H1 (cell line): ENCODE data around the gene RAB40C. TPM values are rescaled to one million over a fixed set of nuclear protein-coding genes. Genes with fewer than 3 reads are reported as not detected.

ENCODE experiments used
- ATF3 ChIP-seq: IDR thresholded peaks from 2 replicates; pipeline ENCODE4 v1.6.1; 2011; ENCODE audit warnings: low read depth, mild to moderate bottlenecking, low read length; ENCODE audit not compliant: insufficient read depth
- BCL11A ChIP-seq, 2 experiments: IDR thresholded peaks; one replicate each; pipeline ENCODE4 v1.6.1; 2011; ENCODE audit warnings: low read depth in 2 of 2, low read length in 2 of 2, mild to moderate bottlenecking in 2 of 2
- CBX5 ChIP-seq: fragments of 300-800, 300-1000 bp; sonication (generic); IDR thresholded peaks from 2 replicates; pipeline ENCODE4 v1.7.1; 2016; ENCODE audit warnings: antibody characterized with exemption, low read length, low read depth
- CTCF ChIP-seq, 3 experiments: IDR thresholded peaks; 1 replicate in 2 of 3; 2 replicates in 1 of 3; pipeline versions ENCODE4 v1.5.1 to v1.6.1; 2011; ENCODE audit warnings: low read length in 3 of 3, mild to moderate bottlenecking in 3 of 3, inconsistent platforms in 2 of 3, low read depth in 1 of 3, moderate library complexity in 1 of 3; ENCODE audit not compliant: insufficient read depth in 1 of 3; ENCODE audit errors: control extremely low read depth in 1 of 3
- EGR1 ChIP-seq: IDR thresholded peaks from 2 replicates; pipeline ENCODE4 v1.6.1; 2011; ENCODE audit warnings: low read depth, low read length, borderline replicate concordance
- KDM4A ChIP-seq: IDR thresholded peaks from one replicate; pipeline ENCODE4 v1.7.1; 2012; ENCODE audit warnings: low read depth, mild to moderate bottlenecking, moderate library complexity, low read length, inconsistent platforms; ENCODE audit not compliant: severe bottlenecking
- MAX ChIP-seq: IDR thresholded peaks from 2 replicates; pipeline ENCODE4 v1.6.1; 2012; ENCODE audit warnings: inconsistent platforms
- RAD21 ChIP-seq, 2 experiments: IDR thresholded peaks in 1 of 2; conservative IDR thresholded peaks in 1 of 2; 2 replicates each; pipeline ENCODE4 v1.6.1; 2011; ENCODE audit warnings: low read depth in 2 of 2, low read length in 2 of 2, improper control_type of control experiment in 1 of 2, inconsistent platforms in 1 of 2, mild to moderate bottlenecking in 1 of 2, moderate library complexity in 1 of 2
- RXRA ChIP-seq: IDR thresholded peaks from 2 replicates; pipeline ENCODE4 v1.6.1; 2011; ENCODE audit warnings: low read depth, mild to moderate bottlenecking, low read length, moderate library complexity; ENCODE audit not compliant: insufficient read depth
- SRF ChIP-seq: IDR thresholded peaks from 2 replicates; pipeline ENCODE4 v1.6.1; 2011; ENCODE audit warnings: mild to moderate bottlenecking, low read depth, low read length, moderate library complexity
- SUZ12 ChIP-seq: fragments of 200-600 bp; sonication (generic); IDR thresholded peaks from 2 replicates; pipeline ENCODE4 v1.6.1; 2012; ENCODE audit warnings: mild to moderate bottlenecking, inconsistent platforms, low read length, moderate library complexity, mixed read lengths
- TCF12 ChIP-seq: IDR thresholded peaks from 2 replicates; pipeline ENCODE4 v1.6.1; 2011; ENCODE audit warnings: low read depth, mild to moderate bottlenecking, low read length
- TEAD4 ChIP-seq: IDR thresholded peaks from 2 replicates; pipeline ENCODE4 v1.6.1; 2012; ENCODE audit warnings: low read depth, low read length, inconsistent platforms, mixed read lengths
- YY1 ChIP-seq: IDR thresholded peaks from 2 replicates; pipeline ENCODE4 v1.6.1; 2011; ENCODE audit warnings: low read depth, mild to moderate bottlenecking, low read length
- polyA plus RNA-seq, 7 experiments: library from polyadenylated mRNA; depleted of rRNA in 3 of 7; stranded (reverse) in 5 of 7; unstranded in 2 of 7; fragments of >200 nt in 5 of 7; fragments of 200-250 nt in 2 of 7; gene quantifications; 1 replicate in 5 of 7; 2 replicates in 1 of 7; 4 replicates in 1 of 7; pipeline versions ENCODE4 v1.2.1 to v1.2.3, GENCODE V29; 2011 to 2013; ENCODE audit warnings: missing spikeins in 2 of 7, mixed read lengths in 2 of 7
- total RNA-seq: library from RNA; stranded (reverse); fragmentation: NEBNext Ultra II Directional; extraction: Animal tissue kit (Norgen Biotek cat#: 25700); gene quantifications from 2 replicates; pipeline ENCODE4 v1.2.1, GENCODE V29; 2021

RAB40C gene
- total and polyA plus RNA-seq, 2 of the 8 experiments (the other 6 are each of a cell fraction or from before 2014, with no cell fraction given): 13.9 to 15.6 TPM

- TF ChIP-seq CTCF (IDR thresholded peaks at IDR 0.05; ENCODE audit: control extremely low read depth in 1 of 3, insufficient read depth in 1 of 3, low read depth in 1 of 3, low read length in 3 of 3): peak; percentile 48 to 68 (median 58)
- no peak for TF ChIP-seq SRF
- TF ChIP-seq TCF12: no peak
- peak; percentile 62; the same call in 1 of the 2 replicates for TF ChIP-seq EGR1
- TF ChIP-seq CBX5: no peak
- no peak for TF ChIP-seq YY1
- peak; percentile 42 to 49 for TF ChIP-seq RAD21 (IDR thresholded peaks at IDR 0.05 in 1 of 2, conservative IDR thresholded peaks at IDR 0.05 in 1 of 2; ENCODE audit: low read depth in 2 of 2, low read length in 2 of 2)
- no peak for TF ChIP-seq TEAD4
- no peak for TF ChIP-seq ATF3
- TF ChIP-seq RXRA: no peak
- no peak for TF ChIP-seq SUZ12
- no peak for TF ChIP-seq MAX
- no peak for TF ChIP-seq BCL11A (IDR thresholded peaks at IDR 0.05; ENCODE audit: low read depth in 2 of 2, low read length in 2 of 2)
- no peak for TF ChIP-seq KDM4A
- TF ChIP-seq, all 59 proteins: peak for 3
These were observed 42.7 kb upstream of the RAB40C start (continued) for GRCh38 chr16:546909-547770.
